MM.1S (cell line): ENCODE data around the gene TNFAIP1.

Source experiments
- DNase-seq: peaks from one replicate; pipeline ENCODE4 v3.0.0-alpha.2; 2015
- H2AFZ ChIP-seq: fragments of 300-600 bp; sonication (generic); 2 replicates; pipeline ENCODE4 v1.6.0; 2016; ENCODE audit warnings: antibody characterized with exemption, low read length
- H3F3A ChIP-seq: fragments of 300-600 bp; sonication (generic); 2 replicates; pipeline ENCODE4 v1.6.1; 2016; ENCODE audit warnings: mild to moderate bottlenecking, antibody characterized with exemption, low read length, moderate library complexity, mixed read lengths; ENCODE audit not compliant: insufficient read depth
- H3K27ac ChIP-seq: fragments of 300-600 bp; sonication (generic); 2 replicates; pipeline ENCODE4 v1.5.1; 2016; ENCODE audit warnings: mild to moderate bottlenecking, low read length
- H3K27me3 ChIP-seq: fragments of 300-600 bp; sonication (generic); replicated peaks from 2 replicates; pipeline ENCODE4 v1.6.0; 2016; ENCODE audit warnings: low read length; ENCODE audit not compliant: insufficient read depth
- H3K36me3 ChIP-seq: fragments of 300-600 bp; sonication (generic); replicated peaks from 2 replicates; pipeline ENCODE4 v1.6.1; 2016; ENCODE audit warnings: mild to moderate bottlenecking, low read length, mixed read lengths; ENCODE audit not compliant: insufficient read depth
- H3K4me1 ChIP-seq: fragments of 300-600 bp; sonication (generic); 2 replicates; pipeline ENCODE4 v1.6.1; 2016; ENCODE audit warnings: low read length, mixed read lengths
- H3K4me2 ChIP-seq: fragments of 300-600 bp; sonication (generic); 2 replicates; pipeline ENCODE4 v1.6.0; 2016; ENCODE audit warnings: low read depth, low read length
- H3K4me3 ChIP-seq: fragments of 300-600 bp; sonication (generic); 2 replicates; pipeline ENCODE4 v1.5.1; 2016; ENCODE audit warnings: low read length, mixed read lengths
- H3K79me2 ChIP-seq: fragments of 300-600 bp; sonication (generic); 2 replicates; pipeline ENCODE4 v1.6.1; 2016; ENCODE audit warnings: mixed run types, low read length, mixed read lengths
- H3K9ac ChIP-seq: fragments of 300-600 bp; sonication (generic); 2 replicates; pipeline ENCODE4 v1.6.1; 2016; ENCODE audit warnings: low read length, mixed read lengths
- H3K9me2 ChIP-seq: fragments of 300-600 bp; sonication (generic); replicated peaks from 2 replicates; pipeline ENCODE4 v1.6.1; 2016; ENCODE audit warnings: mild to moderate bottlenecking, low read length, mixed read lengths; ENCODE audit not compliant: insufficient read depth
- H3K9me3 ChIP-seq: fragments of 300-600 bp; sonication (generic); replicated peaks from 2 replicates; pipeline ENCODE4 v1.6.1; 2016; ENCODE audit warnings: mild to moderate bottlenecking, low read length, mixed read lengths; ENCODE audit not compliant: insufficient read depth
- H4K20me1 ChIP-seq: fragments of 300-600 bp; sonication (generic); 2 replicates; pipeline ENCODE4 v1.6.1; 2016; ENCODE audit warnings: mild to moderate bottlenecking, low read length, moderate library complexity, mixed read lengths; ENCODE audit not compliant: insufficient read depth
- CTCF ChIP-seq: fragments of 300-600 bp; sonication (generic); IDR thresholded peaks from 2 replicates; pipeline ENCODE4 v1.5.1; 2016; ENCODE audit warnings: antibody characterized with exemption, low read length, mixed read lengths
- EZH2 ChIP-seq: fragments of 300-600 bp; sonication (generic); optimal IDR thresholded peaks from 2 replicates; pipeline ENCODE3; 2017; ENCODE audit warnings: low read depth, mild to moderate bottlenecking, antibody characterized with exemption, low read length, mixed read lengths
- EZH2phosphoT487 ChIP-seq: fragments of 300-600 bp; sonication (generic); IDR thresholded peaks from 2 replicates; pipeline ENCODE4 v1.6.1; 2018; ENCODE audit warnings: antibody characterized with exemption, low read length

TNFAIP1 gene

GRCh38 chr17:28344435-28344901 is 8.9 kb downstream of the TNFAIP1 start:
- Histone ChIP-seq H3K4me2 (peak overlapping the region; percentile 48), H3K9ac (no peak overlapping the region), H4K20me1 (no peaks in the 10 kb centered on the region), H3K27me3 (no peaks in the 10 kb centered on the region), H3K9me2 (no peaks in the 10 kb centered on the region), H3K4me3 (no peak overlapping the region), H3K9me3 (no peaks in the 10 kb centered on the region), H3K36me3 (peaks cover 14% of the 10 kb centered on the region), H3K4me1 (peaks cover 26% of the 10 kb centered on the region), H3K27ac (peak overlapping the region; percentile 75; the same call in 1 of the 2 replicates), H3K79me2 (peaks cover under 1% of the 10 kb centered on the region; the same call in 1 of the 2 replicates), H3F3A (peaks cover 22% of the 10 kb centered on the region), H2AFZ (no peak overlapping the region)
- TF ChIP-seq CTCF = no peak
- no peak for TF ChIP-seq EZH2
- TF ChIP-seq EZH2phosphoT487 = no peak
- no peak for DNase-seq

DNA sequence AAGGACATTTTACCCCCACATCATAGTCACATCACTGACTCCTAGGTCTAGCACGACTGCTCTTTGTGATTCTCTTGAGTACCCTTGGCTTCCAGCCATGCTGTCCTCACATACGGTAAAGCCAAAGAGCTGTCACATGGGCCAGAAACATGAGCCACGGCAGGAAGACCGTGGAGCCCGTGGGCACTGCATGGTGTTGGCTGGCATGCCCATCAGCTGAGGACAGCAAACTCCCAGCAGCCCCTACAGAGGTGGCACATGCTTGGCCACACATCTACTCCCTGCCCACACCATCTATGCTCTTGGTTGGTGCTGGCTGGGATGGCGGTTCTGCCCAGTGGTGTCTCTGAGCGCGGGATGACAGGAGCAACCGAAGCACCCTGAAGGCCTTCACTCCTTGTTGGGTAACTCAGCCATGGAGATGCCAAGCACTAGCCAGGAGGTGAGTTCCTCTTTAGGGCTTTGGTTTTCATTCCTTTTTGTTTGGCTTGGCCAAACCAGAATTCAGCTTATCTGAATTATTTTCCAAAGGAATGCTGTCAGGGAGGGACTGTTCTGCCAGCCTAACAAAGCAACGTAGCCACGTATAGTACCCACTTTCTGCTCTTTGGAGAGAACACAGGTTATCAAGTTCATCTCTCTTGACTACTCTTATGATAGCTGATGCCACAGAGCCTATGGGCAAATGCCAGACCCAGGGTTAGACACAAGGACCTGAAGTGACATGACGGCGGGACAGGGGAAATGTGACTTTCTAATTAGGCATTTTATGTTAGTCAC is 10.0 kb downstream of the TNFAIP1 start:
- peaks cover 14% of the 10 kb centered on the region for H3K36me3 ChIP-seq
- no peak overlapping the region for H3K27ac ChIP-seq
- no peak overlapping the region for H2AFZ ChIP-seq
- H3K9me3 ChIP-seq = no peaks in the 10 kb centered on the region
- no peaks in the 10 kb centered on the region for H3K9me2 ChIP-seq
- no peak for TF ChIP-seq EZH2phosphoT487
- no peak for TF ChIP-seq CTCF
- TF ChIP-seq EZH2 = no peak
- no peaks in the 10 kb centered on the region for H3K27me3 ChIP-seq
- H4K20me1 ChIP-seq = no peaks in the 10 kb centered on the region
- no peak overlapping the region for H3K9ac ChIP-seq
- no peak overlapping the region for H3K4me3 ChIP-seq
- H3K4me1 ChIP-seq = peaks cover 26% of the 10 kb centered on the region
- no peak overlapping the region for H3K4me2 ChIP-seq
- H3K79me2 ChIP-seq = no peaks in the 10 kb centered on the region
- DNase-seq = no peak
- H3F3A ChIP-seq = peaks cover 22% of the 10 kb centered on the region

GRCh38 chr17:28346199-28346580 is 10.6 kb downstream of the TNFAIP1 start:
- Histone ChIP-seq H3K4me1 (peaks cover 26% of the 10 kb centered on the region), H3K36me3 (peaks cover 14% of the 10 kb centered on the region), H3K79me2 (no peaks in the 10 kb centered on the region), H3K9me2 (no peaks in the 10 kb centered on the region), H3K9me3 (no peaks in the 10 kb centered on the region), H2AFZ (no peak overlapping the region), H3K9ac (no peak overlapping the region), H3K4me3 (no peak overlapping the region), H4K20me1 (no peaks in the 10 kb centered on the region), H3K4me2 (no peak overlapping the region), H3K27ac (no peak overlapping the region), H3F3A (peaks cover 22% of the 10 kb centered on the region), H3K27me3 (no peaks in the 10 kb centered on the region)
- DNase-seq = no peak
- TF ChIP-seq EZH2 (no peak), CTCF (no peak), EZH2phosphoT487 (no peak)
